Naive thymus-derived CD4-positive, alpha-beta T cell (primary cell): ENCODE measurements around the gene NPIPA5. TPM values are rescaled to one million over a fixed set of nuclear protein-coding genes. Genes with fewer than 3 reads are reported as not detected.
"Not testable (repeated sequence)": the region's sequence is repeated elsewhere in the genome, so short reads cannot be mapped to it uniquely, and the experiment has no call there.

Experiments used
- ATAC-seq: fragments of 150-1000 bp; cut with Tn5 transposase; 2 replicates; pipeline ENCODE4 v1.10.0; 2021; ENCODE audit warnings: mild to moderate bottlenecking, moderate library complexity
- CTCF ChIA-PET: fragments of 350-600 bp; sonication (Branson Sonifier 250); formaldehyde crosslinking; loops from one replicate; lab custom pipeline; 2021; ENCODE audit warnings: antibody characterized with exemption; lab: Charles Lee
- POLR2A ChIA-PET: fragments of 350-600 bp; sonication (Branson Sonifier 250); formaldehyde crosslinking; loops from one replicate; lab custom pipeline; 2021; ENCODE audit warnings: antibody characterized with exemption, inconsistent platforms; lab: Charles Lee
- DNase-seq, 9 donors: peaks; one replicate each; pipeline versions ENCODE4 v3.0.0 to v3.0.0-alpha.2; 2020 to 2022; ENCODE audit warnings: mixed read lengths in 1 of 9
- H3K27ac ChIP-seq: one replicate; pipeline ENCODE4 v1.7.0; 2013; ENCODE audit warnings: mild to moderate bottlenecking, low read depth, low read length, moderate library complexity
- H3K27me3 ChIP-seq, 2 donors: one replicate each; pipeline ENCODE4 v1.7.0; 2013; ENCODE audit warnings: low read length in 2 of 2, mild to moderate bottlenecking in 2 of 2, moderate library complexity in 2 of 2; ENCODE audit not compliant: control insufficient read depth in 2 of 2, insufficient read depth in 2 of 2
- H3K36me3 ChIP-seq, 3 experiments: 1 replicate in 2 of 3; 2 replicates in 1 of 3; pipeline ENCODE4 v1.7.0; 2013; ENCODE audit warnings: low read length in 3 of 3, mild to moderate bottlenecking in 3 of 3, moderate library complexity in 1 of 3; ENCODE audit not compliant: insufficient read depth in 3 of 3, control insufficient read depth in 2 of 3
- H3K4me1 ChIP-seq, 2 donors: one replicate each; pipeline ENCODE4 v1.7.0; 2013; ENCODE audit warnings: low read length in 2 of 2, mild to moderate bottlenecking in 2 of 2, moderate library complexity in 1 of 2; ENCODE audit not compliant: control insufficient read depth in 2 of 2, insufficient read depth in 2 of 2
- H3K4me3 ChIP-seq: 2 replicates; pipeline ENCODE4 v1.7.0; 2013; ENCODE audit warnings: mild to moderate bottlenecking, low read length
- H3K9me3 ChIP-seq, 3 experiments: 1 replicate in 2 of 3; 2 replicates in 1 of 3; pipeline ENCODE4 v1.7.0; 2013; ENCODE audit warnings: low read length in 3 of 3; ENCODE audit not compliant: control insufficient read depth in 2 of 3
- H3K27ac Mint-ChIP-seq, 9 donors: one replicate each; pipeline ENCODE4 v1.8.0; 2020 to 2022; ENCODE audit warnings: mixed read lengths in 9 of 9, mild to moderate bottlenecking in 8 of 9, moderate library complexity in 5 of 9, inconsistent platforms in 2 of 9
- H3K27me3 Mint-ChIP-seq, 5 donors: one replicate each; pipeline ENCODE4 v1.8.0; 2021 to 2022; ENCODE audit warnings: mixed read lengths in 5 of 5, mild to moderate bottlenecking in 1 of 5
- H3K36me3 Mint-ChIP-seq, 5 donors: one replicate each; pipeline ENCODE4 v1.8.0; 2020 to 2022; ENCODE audit warnings: mixed read lengths in 5 of 5, mild to moderate bottlenecking in 3 of 5, inconsistent platforms in 1 of 5
- H3K4me1 Mint-ChIP-seq, 7 donors: one replicate each; pipeline ENCODE4 v1.8.0; 2020 to 2022; ENCODE audit warnings: mixed read lengths in 7 of 7, mild to moderate bottlenecking in 3 of 7, inconsistent platforms in 1 of 7
- H3K4me3 Mint-ChIP-seq, 10 donors: one replicate each; pipeline ENCODE4 v1.8.0; 2020 to 2022; ENCODE audit warnings: mild to moderate bottlenecking in 10 of 10, mixed read lengths in 10 of 10, moderate library complexity in 6 of 10, inconsistent platforms in 2 of 10
- H3K9me3 Mint-ChIP-seq, 11 donors: one replicate each; pipeline ENCODE4 v1.8.0; 2020 to 2022; ENCODE audit warnings: mixed read lengths in 11 of 11, mild to moderate bottlenecking in 4 of 11, inconsistent platforms in 1 of 11, moderate library complexity in 1 of 11
- intact Hi-C, 2 donors: fragments of 100-400 bp; cut with micrococcal nuclease; formaldehyde crosslinking; loops; one replicate each; pipeline ENCODE4 v1.15.1; 2023
- polyA plus RNA-seq, 2 donors: library from polyadenylated mRNA; unstranded; fragments of 300-500 nt; fragmentation: Illumina TruSeq; gene quantifications; one replicate each; pipeline ENCODE4 v1.2.3, GENCODE V29; 2021
- total RNA-seq, 6 experiments: library from RNA in 5 of 6; stranded (reverse) in 5 of 6; gene quantifications; 1 replicate in 5 of 6; 2 replicates in 1 of 6; pipeline ENCODE4 v1.2.3 and lab custom pipeline; 2021 to 2026

Gene NPIPA5
- total and polyA plus RNA-seq, 7 experiments from 2014 or later, result 0.54 to 44.8 (median 19.2) TPM

DNA sequence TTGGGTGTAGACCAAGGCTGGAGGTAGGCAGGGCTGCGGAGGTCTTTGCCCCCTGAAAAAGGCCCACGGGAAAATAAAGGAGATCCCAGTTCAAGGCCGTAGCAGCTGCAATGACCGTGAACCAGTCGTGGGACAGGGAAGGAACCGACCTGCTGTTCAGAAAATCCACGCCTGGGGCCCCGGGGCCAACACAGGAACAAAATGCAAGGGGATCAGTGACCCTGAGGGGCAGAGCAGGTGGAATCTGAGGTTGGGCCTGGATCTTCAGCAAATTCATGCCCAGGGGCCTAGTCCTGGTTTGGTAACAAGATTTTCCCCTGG, 18.4 kb upstream of the NPIPA5 start:
- H3K4me3 Mint-ChIP-seq, result peak overlapping the region in 1 of 10 donors; percentile 34

DNA sequence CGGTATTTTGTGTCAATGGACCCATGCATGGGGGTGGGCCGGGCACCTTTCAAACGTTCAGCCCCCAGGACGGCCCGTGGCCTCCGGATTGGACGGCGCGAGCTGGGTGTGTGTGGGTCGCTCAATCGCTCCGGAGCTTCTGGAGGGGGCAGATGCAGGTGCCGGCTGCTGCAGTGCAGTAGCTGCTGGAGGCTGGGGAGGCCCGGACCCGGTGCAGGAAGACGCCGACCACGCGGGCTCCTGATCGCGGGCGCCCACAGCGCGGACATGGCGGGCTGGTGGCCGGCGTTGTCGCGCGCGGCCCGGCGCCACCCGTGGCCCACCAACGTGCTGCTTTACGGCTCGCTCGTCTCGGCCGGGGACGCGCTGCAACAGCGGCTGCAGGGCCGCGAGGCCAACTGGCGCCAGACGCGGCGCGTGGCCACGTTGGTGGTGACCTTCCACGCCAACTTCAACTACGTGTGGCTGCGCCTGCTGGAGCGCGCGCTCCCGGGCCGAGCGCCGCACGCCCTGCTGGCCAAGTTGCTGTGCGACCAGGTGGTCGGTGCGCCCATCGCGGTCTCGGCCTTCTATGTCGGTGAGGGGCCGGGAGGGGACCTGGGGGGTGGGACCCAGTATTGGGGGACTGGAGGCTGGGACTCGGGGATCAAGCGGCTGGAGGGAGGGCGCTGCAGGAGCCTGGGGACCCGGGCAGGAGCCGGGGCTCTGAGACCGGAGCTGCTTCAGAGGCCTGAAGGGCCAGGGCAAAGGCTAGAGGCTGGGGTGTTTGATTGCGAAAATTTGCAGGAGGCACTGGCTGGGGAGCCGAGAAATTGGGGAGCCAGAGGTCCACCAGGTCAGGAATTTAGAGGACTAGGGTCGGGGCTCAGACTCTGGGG, 17.8 kb upstream of the NPIPA5 start, which contains the start of gene MPV17L:
Gene MPV17L, plus strand, starts transcription at position 124 of the 878 bp plus-strand sequence. Its CDS starts 144 bp downstream, at position 268.
- H3K27me3 ChIP-seq, POLR2A ChIA-PET, intact Hi-C loops, H3K4me3 ChIP-seq, H3K4me1 ChIP-seq, CTCF ChIA-PET, H3K36me3 Mint-ChIP-seq, H3K4me1 Mint-ChIP-seq, H3K27ac ChIP-seq, H3K9me3 ChIP-seq, H3K27ac Mint-ChIP-seq, H3K36me3 ChIP-seq, H3K9me3 Mint-ChIP-seq, DNase-seq: not testable (repeated sequence)
- peak; percentile 22 for ATAC-seq
- H3K4me3 Mint-ChIP-seq, result peak within 1 kb of the TSS in 2 of 10 donors; percentile 33 to 34
- H3K27me3 Mint-ChIP-seq, result peaks cover 24 to 41% (median 32%) of the 10 kb centered on the region in 5 donors

More for the DNA sequence above, 18.4 kb upstream of the NPIPA5 start:
- H3K27me3 ChIP-seq, ATAC-seq, DNase-seq, H3K4me3 ChIP-seq, intact Hi-C loops, H3K9me3 Mint-ChIP-seq, CTCF ChIA-PET, POLR2A ChIA-PET, H3K36me3 Mint-ChIP-seq, H3K27ac ChIP-seq, H3K9me3 ChIP-seq, H3K4me1 Mint-ChIP-seq, H3K27ac Mint-ChIP-seq, H3K36me3 ChIP-seq, H3K4me1 ChIP-seq: not testable (repeated sequence)
- peaks cover 22 to 41% (median 33%) of the 10 kb centered on the region in 5 donors for H3K27me3 Mint-ChIP-seq

DNA sequence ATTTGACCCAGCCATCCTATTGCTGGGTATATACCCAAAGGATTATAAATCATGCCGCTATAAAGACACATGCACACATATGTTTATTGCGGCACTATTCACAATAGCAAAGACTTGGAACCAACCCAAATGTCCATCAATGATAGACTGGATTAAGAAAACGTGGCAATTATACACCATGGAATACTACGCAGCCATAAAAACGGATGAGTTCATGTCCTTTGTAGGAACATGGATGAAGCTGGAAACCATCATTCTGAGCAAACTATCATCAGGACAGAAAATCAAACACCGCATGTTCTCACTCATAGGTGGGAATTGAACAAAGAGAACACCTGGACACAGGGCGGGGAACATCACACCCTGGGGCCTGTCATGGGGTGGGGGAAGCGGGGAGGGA, 14.9 kb upstream of the NPIPA5 start:
- H3K9me3 ChIP-seq, H3K4me3 Mint-ChIP-seq, H3K4me1 Mint-ChIP-seq, H3K27me3 ChIP-seq, intact Hi-C loops, H3K27ac Mint-ChIP-seq, H3K4me1 ChIP-seq, DNase-seq, H3K36me3 ChIP-seq, H3K36me3 Mint-ChIP-seq, ATAC-seq, H3K4me3 ChIP-seq, CTCF ChIA-PET, H3K9me3 Mint-ChIP-seq, POLR2A ChIA-PET, H3K27ac ChIP-seq: not testable (repeated sequence)
- H3K27me3 Mint-ChIP-seq, result peaks cover 21 to 33% (median 26%) of the 10 kb centered on the region in 5 donors

DNA sequence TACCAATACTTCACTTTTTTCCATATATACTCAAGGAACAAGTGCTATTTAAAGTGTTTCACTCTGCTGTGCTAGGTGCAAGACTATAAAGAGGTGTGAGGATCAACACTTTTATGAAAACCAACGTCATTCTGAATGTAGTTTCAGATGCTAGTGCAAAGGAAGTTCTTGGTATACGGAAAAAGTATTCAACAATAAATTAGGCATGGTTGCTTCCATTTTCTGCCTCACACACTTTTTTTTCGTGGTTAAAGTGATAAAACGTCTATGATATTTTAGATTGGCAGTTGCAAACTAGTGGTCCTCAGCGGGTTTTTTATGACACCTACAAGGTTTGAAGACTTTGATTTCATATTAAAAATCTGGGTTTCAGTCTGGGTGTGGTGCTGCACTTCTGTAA, 11.8 kb upstream of the NPIPA5 start:
- H3K36me3 Mint-ChIP-seq, CTCF ChIA-PET, H3K9me3 Mint-ChIP-seq, H3K9me3 ChIP-seq, DNase-seq, H3K27me3 ChIP-seq, H3K4me3 ChIP-seq, POLR2A ChIA-PET, H3K27ac Mint-ChIP-seq, H3K4me3 Mint-ChIP-seq, ATAC-seq, H3K4me1 ChIP-seq, intact Hi-C loops, H3K4me1 Mint-ChIP-seq, H3K36me3 ChIP-seq, H3K27ac ChIP-seq: not testable (repeated sequence)
- peaks cover 8 to 17% (median 15%) of the 10 kb centered on the region in 5 donors for H3K27me3 Mint-ChIP-seq

DNA sequence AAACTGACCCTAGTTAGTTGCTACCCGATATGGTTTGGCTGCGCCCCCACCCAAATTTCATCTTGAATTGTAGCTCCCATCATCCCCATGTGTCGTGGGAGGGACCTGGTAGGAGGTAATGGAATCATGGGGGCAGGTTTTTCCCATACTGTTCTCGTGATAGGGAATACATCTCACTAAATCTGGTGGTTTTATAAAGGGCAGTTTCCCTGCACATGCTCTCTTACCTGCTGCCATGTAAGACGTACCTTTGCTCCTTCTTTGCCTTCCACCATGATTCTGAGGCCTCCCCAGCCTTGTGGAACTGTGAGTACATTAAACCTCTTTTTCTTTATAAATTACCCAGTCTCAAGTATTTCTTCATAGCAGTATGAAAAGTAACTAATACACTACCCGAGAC, 10.0 kb upstream of the NPIPA5 start:
- CTCF ChIA-PET, POLR2A ChIA-PET, H3K4me1 Mint-ChIP-seq, intact Hi-C loops, H3K27ac Mint-ChIP-seq, H3K9me3 Mint-ChIP-seq, DNase-seq, H3K4me1 ChIP-seq, H3K4me3 ChIP-seq, H3K36me3 Mint-ChIP-seq, H3K4me3 Mint-ChIP-seq, H3K36me3 ChIP-seq, H3K27me3 ChIP-seq, H3K27me3 Mint-ChIP-seq, H3K27ac ChIP-seq, H3K9me3 ChIP-seq, ATAC-seq: not testable (repeated sequence)

DNA sequence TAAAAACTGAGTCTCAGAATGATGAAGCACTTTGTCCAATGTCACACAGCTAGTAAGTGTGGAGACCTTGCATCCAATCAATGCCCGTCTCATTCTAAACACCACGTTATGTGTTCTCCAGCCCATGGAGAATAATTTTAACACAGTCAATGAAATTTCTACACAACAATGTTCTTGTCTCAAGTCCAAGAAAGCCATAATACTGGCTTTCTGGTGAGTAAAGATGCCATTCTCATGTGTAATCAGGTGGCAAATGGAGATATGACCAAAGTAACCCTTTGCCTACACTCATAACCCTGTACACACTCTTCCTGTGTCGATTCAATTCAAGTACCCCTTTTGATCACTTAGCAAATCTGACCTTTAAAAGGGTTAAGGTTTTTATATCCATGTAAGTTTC, 4.7 kb upstream of the NPIPA5 start:
- H3K4me1 ChIP-seq, H3K9me3 Mint-ChIP-seq, H3K36me3 ChIP-seq, ATAC-seq, H3K4me3 Mint-ChIP-seq, H3K27ac ChIP-seq, H3K4me1 Mint-ChIP-seq, DNase-seq, H3K4me3 ChIP-seq, intact Hi-C loops, CTCF ChIA-PET, H3K27me3 Mint-ChIP-seq, H3K27me3 ChIP-seq, H3K27ac Mint-ChIP-seq, H3K9me3 ChIP-seq, POLR2A ChIA-PET, H3K36me3 Mint-ChIP-seq: not testable (repeated sequence)

DNA sequence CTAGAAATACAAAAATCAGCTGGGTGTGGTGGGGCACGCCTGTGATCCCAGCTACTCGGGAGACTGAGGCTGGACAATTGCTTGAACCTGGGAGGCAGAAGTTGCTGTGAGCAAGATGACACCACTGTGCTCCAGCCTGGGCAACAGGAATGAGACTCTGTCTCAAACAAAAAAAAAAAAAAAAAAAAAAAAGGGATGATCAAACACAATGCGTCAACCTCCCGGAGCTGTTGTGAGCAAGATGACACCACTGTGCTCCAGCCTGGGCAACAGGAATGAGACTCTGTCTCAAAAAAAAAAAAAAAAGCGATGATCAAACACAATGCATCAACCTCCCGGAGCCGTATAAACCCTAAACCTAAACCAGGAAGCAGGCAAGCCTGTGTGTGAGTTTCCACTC, 20.6 kb downstream of the NPIPA5 start:
- ATAC-seq, H3K4me1 Mint-ChIP-seq: not testable (repeated sequence)

More for the DNA sequence above, 20.6 kb downstream of the NPIPA5 start:
- DNase-seq, H3K4me3 Mint-ChIP-seq, H3K4me3 ChIP-seq, H3K9me3 ChIP-seq, intact Hi-C loops, H3K27me3 ChIP-seq, H3K27ac ChIP-seq, H3K9me3 Mint-ChIP-seq, H3K36me3 Mint-ChIP-seq, H3K4me1 ChIP-seq, H3K27ac Mint-ChIP-seq, H3K36me3 ChIP-seq, POLR2A ChIA-PET, H3K27me3 Mint-ChIP-seq, CTCF ChIA-PET: not testable (repeated sequence)
